22Rv1 (cell line): Measurements from ENCODE around the gene MAP3K20.

Experiments used
- H3K27ac ChIP-seq: fragments of 450-650 bp; 2 replicates; pipeline ENCODE4 v1.5.1; 2017
- ZFX ChIP-seq: fragments of 450-650 bp; IDR thresholded peaks from 2 replicates; pipeline ENCODE4 v1.6.1; 2017; ENCODE audit warnings: antibody characterized with exemption, borderline replicate concordance
- TF ChIP-seq, protein P1 (sequence below): fragments of 450-650 bp; IDR thresholded peaks from 2 replicates; pipeline ENCODE4 v1.5.1; 2017; ENCODE audit warnings: mild to moderate bottlenecking

MAP3K20 gene

DNA sequence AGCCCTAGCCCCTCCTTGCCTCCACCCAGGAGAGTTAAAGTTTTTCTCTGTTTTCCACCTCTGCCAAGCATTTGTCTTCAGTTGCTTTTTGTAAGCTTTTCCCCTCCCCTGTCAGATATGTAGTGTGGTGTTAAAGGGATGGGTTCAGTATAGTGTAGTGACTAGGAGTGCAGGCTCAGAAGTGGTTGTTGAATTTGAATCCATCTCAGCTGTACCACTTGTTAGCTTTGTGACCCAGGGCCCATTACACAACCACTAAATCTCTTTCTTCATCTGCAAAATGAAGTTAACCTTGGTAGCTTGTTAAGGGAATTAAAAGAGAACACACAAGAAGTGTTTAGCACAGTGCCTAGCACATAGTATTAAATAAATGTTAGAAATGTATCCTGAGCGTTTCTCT is 56.9 kb downstream of the MAP3K20 start:
- no peak for TF ChIP-seq ZFX
- TF ChIP-seq, protein P1, sequence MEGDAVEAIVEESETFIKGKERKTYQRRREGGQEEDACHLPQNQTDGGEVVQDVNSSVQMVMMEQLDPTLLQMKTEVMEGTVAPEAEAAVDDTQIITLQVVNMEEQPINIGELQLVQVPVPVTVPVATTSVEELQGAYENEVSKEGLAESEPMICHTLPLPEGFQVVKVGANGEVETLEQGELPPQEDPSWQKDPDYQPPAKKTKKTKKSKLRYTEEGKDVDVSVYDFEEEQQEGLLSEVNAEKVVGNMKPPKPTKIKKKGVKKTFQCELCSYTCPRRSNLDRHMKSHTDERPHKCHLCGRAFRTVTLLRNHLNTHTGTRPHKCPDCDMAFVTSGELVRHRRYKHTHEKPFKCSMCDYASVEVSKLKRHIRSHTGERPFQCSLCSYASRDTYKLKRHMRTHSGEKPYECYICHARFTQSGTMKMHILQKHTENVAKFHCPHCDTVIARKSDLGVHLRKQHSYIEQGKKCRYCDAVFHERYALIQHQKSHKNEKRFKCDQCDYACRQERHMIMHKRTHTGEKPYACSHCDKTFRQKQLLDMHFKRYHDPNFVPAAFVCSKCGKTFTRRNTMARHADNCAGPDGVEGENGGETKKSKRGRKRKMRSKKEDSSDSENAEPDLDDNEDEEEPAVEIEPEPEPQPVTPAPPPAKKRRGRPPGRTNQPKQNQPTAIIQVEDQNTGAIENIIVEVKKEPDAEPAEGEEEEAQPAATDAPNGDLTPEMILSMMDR: no peak
- no peak overlapping the region for H3K27ac ChIP-seq

DNA sequence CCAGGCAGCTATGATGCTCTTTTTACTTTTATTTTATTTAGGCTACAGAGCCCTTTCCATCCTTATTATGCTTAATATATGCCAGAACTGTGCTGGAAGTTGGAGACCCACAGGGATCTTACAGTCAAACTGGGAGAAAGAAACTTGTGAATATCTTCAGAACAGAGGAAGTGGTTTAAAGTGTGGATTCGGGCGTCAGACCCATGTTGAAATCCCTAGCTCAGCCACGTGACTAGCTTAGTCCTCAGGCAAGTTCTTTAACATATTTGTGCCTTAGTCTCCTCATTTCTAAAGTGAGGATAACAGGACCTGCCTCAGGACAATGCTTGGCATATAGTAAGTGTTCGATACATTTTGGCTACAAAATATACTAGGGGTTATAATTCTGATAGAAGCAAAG is 59.1 kb downstream of the MAP3K20 start:
- TF ChIP-seq, protein P1: no peak
- TF ChIP-seq ZFX: no peak
- H3K27ac ChIP-seq: no peak overlapping the region

DNA sequence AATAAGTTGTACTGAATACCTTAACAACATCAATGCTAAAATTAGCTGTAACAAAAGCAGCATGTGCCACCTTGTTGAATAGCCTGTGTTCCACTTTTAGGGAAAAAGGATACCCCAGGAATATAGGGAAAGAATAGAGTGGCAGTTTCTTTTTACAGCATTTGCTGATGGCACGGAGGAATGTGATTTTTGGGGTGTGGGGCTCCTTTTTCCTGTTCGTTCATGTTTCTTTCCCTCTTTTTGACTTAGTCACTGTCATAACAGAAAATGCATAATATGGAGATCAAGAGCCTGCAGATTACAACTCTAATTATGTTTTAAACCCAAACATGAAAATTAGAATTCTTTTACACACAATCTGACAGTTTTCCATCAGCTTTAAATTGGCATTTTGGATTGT is 60.4 kb downstream of the MAP3K20 start:
- TF ChIP-seq, protein P1: no peak
- no peak for TF ChIP-seq ZFX
- no peak overlapping the region for H3K27ac ChIP-seq

DNA sequence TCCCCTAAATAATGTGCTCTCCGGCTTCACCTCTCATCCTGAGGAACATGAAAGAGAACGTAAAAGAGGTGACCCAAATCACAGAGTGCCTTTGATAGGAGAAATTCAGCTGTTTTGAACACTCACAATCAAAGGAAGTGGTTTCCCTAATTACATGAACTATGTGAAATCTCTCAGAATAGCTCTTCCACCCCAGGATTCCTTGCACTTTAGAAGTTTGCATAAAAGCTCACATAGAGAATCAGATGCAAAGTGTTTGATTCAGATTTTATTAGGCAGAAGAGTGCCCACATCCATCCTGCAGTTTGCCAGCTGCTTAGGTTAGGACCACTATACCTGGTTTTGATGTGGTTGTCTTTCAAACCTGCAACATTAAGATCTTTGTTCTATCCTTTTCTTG is 61.0 kb downstream of the MAP3K20 start:
- no peak overlapping the region for H3K27ac ChIP-seq
- TF ChIP-seq, protein P1: no peak
- no peak for TF ChIP-seq ZFX

DNA sequence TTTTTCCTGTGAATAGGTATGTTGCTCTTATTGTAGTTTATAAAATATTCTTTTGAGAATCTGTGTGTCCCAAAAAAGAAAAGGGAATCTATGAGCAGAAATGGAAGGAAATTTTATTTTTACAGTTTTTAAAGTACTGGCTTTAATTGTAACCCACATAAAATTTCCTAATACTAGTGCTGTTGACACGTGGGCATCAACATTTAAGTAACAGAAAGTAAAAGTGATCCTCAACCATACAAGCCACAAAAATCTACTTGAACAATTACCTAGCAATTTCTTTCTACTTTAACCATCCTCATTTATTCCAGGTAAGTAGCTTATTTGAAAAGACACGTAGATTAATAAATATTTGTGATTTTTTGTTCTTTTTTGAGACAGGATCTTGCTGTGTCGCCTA is 62.0 kb downstream of the MAP3K20 start:
- no peak overlapping the region for H3K27ac ChIP-seq
- TF ChIP-seq, protein P1: no peak
- no peak for TF ChIP-seq ZFX

DNA sequence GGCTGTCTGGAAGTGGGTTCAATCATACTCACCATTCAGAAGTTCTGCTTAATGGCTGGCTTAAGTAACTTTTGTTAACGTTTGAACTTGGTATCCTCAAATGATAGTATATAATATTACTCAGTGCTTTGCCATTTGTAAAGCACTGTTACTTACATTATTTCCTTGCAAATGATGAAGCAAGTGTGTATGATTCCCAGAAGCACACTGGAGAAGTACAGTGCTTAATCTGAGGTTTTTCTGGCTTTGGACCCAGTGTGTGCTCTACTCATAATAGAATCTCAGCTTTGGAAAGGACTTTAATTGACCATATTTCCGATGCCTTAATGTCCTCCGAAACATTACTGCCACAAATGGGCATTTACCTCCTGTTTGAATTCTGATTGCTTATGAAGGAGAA is 63.3 kb downstream of the MAP3K20 start:
- TF ChIP-seq, protein P1: no peak
- TF ChIP-seq ZFX: no peak
- no peak overlapping the region for H3K27ac ChIP-seq

DNA sequence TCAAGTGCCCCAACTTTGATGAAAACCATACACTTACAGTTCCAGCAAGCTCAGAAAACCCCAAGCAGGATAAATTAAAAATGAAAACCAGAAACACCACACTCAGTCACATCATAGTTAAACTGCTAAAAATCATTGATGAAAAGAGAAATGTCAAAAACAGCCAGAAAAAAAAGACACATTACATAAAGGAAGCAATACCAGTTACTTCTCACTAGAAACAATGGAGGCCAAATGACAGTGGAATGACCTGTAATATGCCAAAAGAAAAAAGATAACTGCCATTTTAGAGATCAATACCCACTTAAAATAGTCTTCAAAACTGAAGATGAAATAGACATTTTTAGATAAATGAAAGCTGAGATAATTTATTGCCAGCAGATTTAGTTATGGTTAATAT is 66.0 kb downstream of the MAP3K20 start:
- H3K27ac ChIP-seq: no peak overlapping the region
- no peak for TF ChIP-seq ZFX
- TF ChIP-seq, protein P1: no peak
